Trophoblast cell (in vitro differentiated cells and primary cell): ENCODE measurements around the gene MTA2.

Experiments used
- DNase-seq, 2 donors: peaks; one replicate each; pipeline ENCODE4 v3.0.0-alpha.2; 2016
- H2AFZ ChIP-seq: 2 replicates; pipeline ENCODE4 v1.6.1; 2013; ENCODE audit warnings: low read length, moderate library complexity, mild to moderate bottlenecking; ENCODE audit not compliant: insufficient read depth, poor library complexity
- H2AK5ac ChIP-seq: 2 replicates; pipeline ENCODE4 v1.6.1; 2013; ENCODE audit warnings: mild to moderate bottlenecking, low read length
- H2BK120ac ChIP-seq: 2 replicates; pipeline ENCODE4 v1.6.1; 2013; ENCODE audit warnings: low read length, mild to moderate bottlenecking, moderate library complexity; ENCODE audit not compliant: insufficient read depth, poor library complexity
- H2BK12ac ChIP-seq: 2 replicates; pipeline ENCODE4 v1.6.1; 2013; ENCODE audit warnings: mild to moderate bottlenecking, low read length, moderate library complexity
- H2BK5ac ChIP-seq: 2 replicates; pipeline ENCODE4 v1.6.1; 2013; ENCODE audit warnings: low read length, low read depth, moderate library complexity, mild to moderate bottlenecking; ENCODE audit not compliant: poor library complexity
- H3K14ac ChIP-seq: 2 replicates; pipeline ENCODE4 v1.6.1; 2013; ENCODE audit warnings: mild to moderate bottlenecking, low read length
- H3K18ac ChIP-seq: 2 replicates; pipeline ENCODE4 v1.6.1; 2013; ENCODE audit warnings: mild to moderate bottlenecking, low read length
- H3K23ac ChIP-seq: 2 replicates; pipeline ENCODE4 v1.6.1; 2013; ENCODE audit warnings: low read length
- H3K27ac ChIP-seq: 2 replicates; pipeline ENCODE4 v1.5.1; 2013; ENCODE audit warnings: low read depth, mild to moderate bottlenecking, inconsistent platforms, low read length, moderate library complexity
- H3K27me3 ChIP-seq: 2 replicates; pipeline ENCODE4 v1.6.1; 2013; ENCODE audit warnings: inconsistent platforms, mild to moderate bottlenecking, low read length, moderate library complexity; ENCODE audit not compliant: insufficient read depth
- H3K36me3 ChIP-seq, 2 experiments: 1 replicate in 1 of 2; 2 replicates in 1 of 2; pipeline ENCODE4 v1.6.1; 2013; ENCODE audit warnings: low read length in 2 of 2, mild to moderate bottlenecking in 2 of 2, moderate library complexity in 1 of 2; ENCODE audit not compliant: insufficient read depth in 2 of 2, control insufficient read depth in 1 of 2
- H3K4ac ChIP-seq: 2 replicates; pipeline ENCODE4 v1.6.1; 2013; ENCODE audit warnings: low read depth, mild to moderate bottlenecking, low read length, moderate library complexity
- H3K4me1 ChIP-seq, 2 experiments: 1 replicate in 1 of 2; 2 replicates in 1 of 2; pipeline ENCODE4 v1.6.1; 2013; ENCODE audit warnings: low read length in 2 of 2, mild to moderate bottlenecking in 2 of 2, moderate library complexity in 1 of 2; ENCODE audit not compliant: insufficient read depth in 2 of 2, control insufficient read depth in 1 of 2
- H3K4me2 ChIP-seq: 2 replicates; pipeline ENCODE4 v1.6.1; 2013; ENCODE audit warnings: inconsistent platforms, mild to moderate bottlenecking, low read length, moderate library complexity
- H3K4me3 ChIP-seq: 2 replicates; pipeline ENCODE4 v1.5.1; 2013; ENCODE audit warnings: mild to moderate bottlenecking, low read depth, low read length, inconsistent platforms
- H3K79me1 ChIP-seq: one replicate; pipeline ENCODE4 v1.6.1; 2013; ENCODE audit warnings: low read length
- H3K79me2 ChIP-seq: 2 replicates; pipeline ENCODE4 v1.6.1; 2013; ENCODE audit warnings: low read length, mild to moderate bottlenecking; ENCODE audit not compliant: control insufficient read depth, insufficient read depth, poor library complexity
- H3K9ac ChIP-seq: 2 replicates; pipeline ENCODE4 v1.6.1; 2013; ENCODE audit warnings: mild to moderate bottlenecking, low read length
- H3K9me3 ChIP-seq: 2 replicates; pipeline ENCODE4 v1.6.1; 2013; ENCODE audit warnings: low read depth, mild to moderate bottlenecking, control low read depth, inconsistent platforms, low read length; ENCODE audit not compliant: insufficient read depth
- H4K12ac ChIP-seq: 2 replicates; pipeline ENCODE4 v1.6.1; 2013; ENCODE audit warnings: low read depth, mild to moderate bottlenecking, low read length, moderate library complexity
- H4K8ac ChIP-seq: 2 replicates; pipeline ENCODE4 v1.6.1; 2013; ENCODE audit warnings: low read depth, mild to moderate bottlenecking, low read length, moderate library complexity
- H4K91ac ChIP-seq: one replicate; pipeline ENCODE4 v1.6.1; 2013; ENCODE audit warnings: low read depth, mild to moderate bottlenecking, low read length, moderate library complexity
- WGBS: extraction: QIAGEN DNeasy Blood & Tissue Kit; methylation state at CpG from one replicate; pipeline ENCODE4 v1.1.7; 2013; ENCODE audit warnings: missing lambda C conversion rate; ENCODE audit not compliant: insufficient read length, insufficient coverage; ENCODE audit errors: extremely low coverage; 5-methylcytosine and 5-hydroxymethylcytosine counted together

The MTA2 gene

GRCh38 chr11:62611705-62612365 lies 10.2 kb upstream of the MTA2 start:
- peak overlapping the region; percentile 17 for H2BK12ac ChIP-seq
- peak overlapping the region; percentile 66 for H2BK5ac ChIP-seq
- no peaks in the 10 kb centered on the region for H3K27me3 ChIP-seq
- H3K79me1 ChIP-seq = peaks cover 14% of the 10 kb centered on the region
- peaks cover 9% of the 10 kb centered on the region for H3K79me2 ChIP-seq
- H3K18ac ChIP-seq = peak overlapping the region; percentile 70
- H4K91ac ChIP-seq = peak overlapping the region; percentile 84
- H4K12ac ChIP-seq = peak overlapping the region; percentile 45
- peak overlapping the region; percentile 16 for H3K4ac ChIP-seq
- peak overlapping the region; percentile 89 for H3K9ac ChIP-seq
- no CpG with 5 or more reads among the region's 34 CpGs for WGBS
- peak overlapping the region; percentile 93 for H3K4me2 ChIP-seq
- H2AFZ ChIP-seq = peak overlapping the region; percentile 85
- peaks cover 37 to 39% of the 10 kb centered on the region in 2 experiments for H3K36me3 ChIP-seq
- peak in 1 of 2 donors; percentile 17 for DNase-seq
- H2AK5ac ChIP-seq = peak overlapping the region; percentile 40
- peak overlapping the region; percentile 86 for H4K8ac ChIP-seq
- peak overlapping the region; percentile 80 for H2BK120ac ChIP-seq
- H3K27ac ChIP-seq = peak overlapping the region; percentile 65
- no peak overlapping the region for H3K23ac ChIP-seq
- H3K14ac ChIP-seq = peak overlapping the region; percentile 91
- H3K4me1 ChIP-seq = peaks cover 14% of the 10 kb centered on the region in 2 experiments
- H3K4me3 ChIP-seq = peak overlapping the region; percentile 80
- peaks cover 2% of the 10 kb centered on the region for H3K9me3 ChIP-seq

DNA sequence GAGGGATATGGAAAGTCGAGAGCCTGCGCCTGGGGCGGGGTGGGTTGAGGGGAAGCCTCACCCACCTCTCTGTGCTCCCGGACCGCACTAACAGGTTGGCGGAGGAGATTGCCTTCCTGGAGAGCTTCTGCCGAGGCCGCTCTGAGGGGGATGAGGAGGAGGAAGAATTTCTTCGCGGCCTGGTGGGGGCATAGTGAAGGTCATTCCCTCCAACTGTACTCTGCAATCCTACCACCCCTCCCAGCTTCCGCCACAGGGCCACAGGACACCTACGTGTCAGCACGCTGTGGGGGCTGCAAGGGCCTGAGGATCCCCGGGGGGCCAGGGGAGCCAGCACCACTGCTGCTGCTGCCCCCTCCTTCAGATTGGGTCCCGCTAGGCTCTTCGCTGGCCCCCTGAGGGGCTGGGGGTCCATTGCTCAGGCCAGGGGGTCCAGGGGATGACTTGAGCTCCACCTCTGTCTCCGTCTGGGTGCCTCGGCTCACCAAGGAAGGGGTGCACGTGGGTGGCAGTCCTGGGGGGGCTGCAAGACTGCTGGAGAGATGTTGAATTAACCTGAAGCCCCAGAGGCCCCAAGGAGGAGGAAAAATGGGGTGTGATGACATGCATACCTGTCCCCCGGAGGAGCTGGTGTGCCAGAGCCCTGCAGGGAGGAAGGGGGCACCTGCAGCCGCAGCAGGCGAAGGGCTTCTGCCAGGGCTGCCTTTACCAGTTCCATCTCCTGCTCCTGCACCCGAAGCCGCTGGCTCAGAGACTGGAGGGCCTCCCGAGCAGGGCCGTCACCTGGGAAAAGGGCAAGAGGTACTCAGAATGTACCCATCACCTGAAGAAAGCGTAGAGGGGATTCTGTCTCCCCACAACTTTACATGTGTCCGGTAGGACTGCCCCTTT lies 9.4 kb upstream of the MTA2 start:
- peak overlapping the region; percentile 68 for H3K14ac ChIP-seq
- DNase-seq = no peak
- H3K4ac ChIP-seq = peak overlapping the region; percentile 65
- H3K4me2 ChIP-seq = peak overlapping the region; percentile 93
- H4K91ac ChIP-seq = no peak overlapping the region
- H2BK5ac ChIP-seq = no peak overlapping the region
- no peak overlapping the region for H2BK12ac ChIP-seq
- no peak overlapping the region for H3K27ac ChIP-seq
- H2AK5ac ChIP-seq = peak overlapping the region; percentile 78
- H3K36me3 ChIP-seq = peaks cover 31 to 33% of the 10 kb centered on the region in 2 experiments
- H3K4me1 ChIP-seq = peaks cover 14 to 15% of the 10 kb centered on the region in 2 experiments
- no peak overlapping the region for H2AFZ ChIP-seq
- no peak overlapping the region for H3K23ac ChIP-seq
- no CpG with 5 or more reads among the region's 28 CpGs for WGBS
- peak overlapping the region; percentile 2 for H4K8ac ChIP-seq
- peak overlapping the region; percentile 80 for H3K4me3 ChIP-seq
- peak overlapping the region; percentile 1 for H4K12ac ChIP-seq
- peaks cover 9% of the 10 kb centered on the region for H3K79me2 ChIP-seq
- no peak overlapping the region for H2BK120ac ChIP-seq
- H3K9ac ChIP-seq = no peak overlapping the region
- peaks cover 2% of the 10 kb centered on the region for H3K9me3 ChIP-seq
- no peaks in the 10 kb centered on the region for H3K27me3 ChIP-seq
- peaks cover 14% of the 10 kb centered on the region for H3K79me1 ChIP-seq
- peak overlapping the region; percentile 58 for H3K18ac ChIP-seq

DNA sequence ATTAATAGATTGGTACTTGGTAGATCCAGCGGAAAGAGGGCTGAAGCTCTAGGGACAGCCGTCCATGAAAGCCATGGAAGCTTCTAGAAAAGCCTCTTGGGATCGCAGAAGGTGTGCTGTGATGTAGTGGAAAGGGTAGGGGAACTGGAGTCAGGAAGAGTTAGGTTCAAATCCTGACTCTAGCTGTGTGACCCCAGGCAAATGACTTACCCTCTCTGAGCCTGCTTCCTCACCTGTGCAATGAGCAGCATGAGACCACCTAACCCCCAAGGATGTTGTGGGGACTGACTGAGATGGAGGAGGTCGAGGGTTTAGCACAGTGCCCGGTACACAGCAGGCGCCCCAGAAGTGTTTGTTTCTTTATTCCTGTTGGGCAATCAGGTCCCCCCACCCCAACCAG lies 8.7 kb upstream of the MTA2 start:
- Histone ChIP-seq H3K27ac (no peak overlapping the region), H2BK12ac (no peak overlapping the region), H2BK5ac (no peak overlapping the region), H3K27me3 (no peaks in the 10 kb centered on the region), H3K18ac (no peak overlapping the region), H2BK120ac (no peak overlapping the region), H3K9me3 (peaks cover 2% of the 10 kb centered on the region), H4K8ac (no peak overlapping the region), H3K4me2 (no peak overlapping the region), H3K4ac (no peak overlapping the region), H3K4me1 (peaks cover 14 to 15% of the 10 kb centered on the region in 2 experiments), H3K14ac (no peak overlapping the region), H3K79me2 (peaks cover 9% of the 10 kb centered on the region), H3K9ac (no peak overlapping the region), H3K23ac (no peak overlapping the region), H4K12ac (no peak overlapping the region), H2AK5ac (no peak overlapping the region), H2AFZ (no peak overlapping the region), H4K91ac (no peak overlapping the region), H3K79me1 (peaks cover 14% of the 10 kb centered on the region), H3K4me3 (no peak overlapping the region), H3K36me3 (peaks cover 33 to 36% of the 10 kb centered on the region in 2 experiments)
- no CpG with 5 or more reads among the region's 6 CpGs for WGBS
- DNase-seq = no peak

DNA sequence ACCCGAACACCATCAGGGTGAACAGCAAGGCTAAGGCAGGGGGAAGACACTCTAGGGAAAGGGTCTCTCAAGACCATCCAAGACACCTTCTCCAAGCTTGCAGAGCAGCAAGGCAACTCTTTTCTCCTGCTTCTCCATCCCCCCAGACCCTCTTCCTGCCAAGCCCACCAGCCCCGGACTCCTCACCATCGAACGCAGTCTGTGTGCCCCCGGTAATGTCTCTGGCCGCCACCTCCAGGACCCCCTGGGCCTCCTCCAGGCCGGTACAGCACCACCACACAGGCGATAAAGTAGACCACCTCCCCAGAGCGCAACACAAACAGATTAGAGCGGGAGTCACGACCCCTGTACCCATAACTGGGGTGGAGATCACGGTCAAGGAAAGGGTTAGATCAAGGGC lies 7.1 kb upstream of the MTA2 start:
- Histone ChIP-seq H3K79me1 (peaks cover 14% of the 10 kb centered on the region), H3K79me2 (peaks cover 9% of the 10 kb centered on the region), H2BK120ac (no peak overlapping the region), H3K4me1 (peaks cover 14 to 15% of the 10 kb centered on the region in 2 experiments), H3K36me3 (peaks cover 35 to 37% of the 10 kb centered on the region in 2 experiments), H3K9me3 (no peaks in the 10 kb centered on the region), H4K8ac (no peak overlapping the region), H3K4me3 (no peak overlapping the region), H3K4ac (no peak overlapping the region), H4K91ac (no peak overlapping the region), H3K18ac (no peak overlapping the region), H4K12ac (no peak overlapping the region), H2BK12ac (no peak overlapping the region), H3K4me2 (no peak overlapping the region), H2BK5ac (no peak overlapping the region), H3K27me3 (no peaks in the 10 kb centered on the region), H2AFZ (no peak overlapping the region), H3K14ac (no peak overlapping the region), H3K27ac (no peak overlapping the region), H2AK5ac (no peak overlapping the region), H3K23ac (no peak overlapping the region), H3K9ac (no peak overlapping the region)
- no CpG with 5 or more reads among the region's 12 CpGs for WGBS
- DNase-seq = no peak
